NB4 (cell line): ENCODE data around the gene NME3.

Experiments used
- DNase-seq: peaks from one replicate; pipeline ENCODE4 v3.0.0; 2010; ENCODE audit warnings: low read depth
- H3K4me3 ChIP-seq: one replicate; pipeline ENCODE4 v1.5.1; 2011; ENCODE audit warnings: mild to moderate bottlenecking, low read depth, low read length, moderate library complexity
- CTCF ChIP-seq: IDR thresholded peaks from one replicate; pipeline ENCODE4 v1.5.1; 2012; ENCODE audit warnings: low read depth, low read length
- MAX ChIP-seq: IDR thresholded peaks from 2 replicates; pipeline ENCODE4 v1.6.1; 2011; ENCODE audit warnings: low read depth, low read length
- MYC ChIP-seq: IDR thresholded peaks from 2 replicates; pipeline ENCODE4 v1.6.1; 2011; ENCODE audit warnings: low read depth, low read length
- POLR2A ChIP-seq: IDR thresholded peaks from 2 replicates; pipeline ENCODE4 v1.6.1; 2011; ENCODE audit warnings: mild to moderate bottlenecking; ENCODE audit not compliant: insufficient read length; ENCODE audit errors: extremely low read depth

NME3 gene

GRCh38 chr16:1788095-1788707, 16.9 kb upstream of the NME3 start:
- no peak for DNase-seq
- no peak overlapping the region for H3K4me3 ChIP-seq
- no peak for TF ChIP-seq MAX
- no peak for TF ChIP-seq MYC
- TF ChIP-seq CTCF, result no peak
- no peak for TF ChIP-seq POLR2A

- no peak for DNase-seq
- no peak overlapping the region for H3K4me3 ChIP-seq
- TF ChIP-seq CTCF (no peak), MYC (no peak)
These were observed 16.2 kb upstream of the NME3 start for GRCh38 chr16:1787322-1788094.

GRCh38 chr16:1787056-1787321, 15.6 kb upstream of the NME3 start:
- TF ChIP-seq MAX (no peak), POLR2A (no peak), MYC (no peak), CTCF (no peak)
- no peak overlapping the region for H3K4me3 ChIP-seq
- DNase-seq, result no peak

GRCh38 chr16:1786242-1787055, 15.1 kb upstream of the NME3 start:
- H3K4me3 ChIP-seq, result no peak overlapping the region
- DNase-seq, result no peak
- no peak for TF ChIP-seq MAX
- no peak for TF ChIP-seq CTCF
- TF ChIP-seq MYC, result no peak
- TF ChIP-seq POLR2A, result no peak

- TF ChIP-seq MYC (no peak), CTCF (no peak), MAX (no peak), POLR2A (no peak)
- no peak overlapping the region for H3K4me3 ChIP-seq
- no peak for DNase-seq
These were observed 14.5 kb upstream of the NME3 start for GRCh38 chr16:1785846-1786170.
